Epithelial cell of esophagus (primary cell): ENCODE data around the gene PARP1.

ENCODE experiments used
- DNase-seq: peaks from one replicate; pipeline ENCODE4 v3.0.0; 2010; ENCODE audit warnings: low read depth
- H3K4me3 ChIP-seq: 2 replicates; pipeline ENCODE4 v1.5.1; 2011; ENCODE audit warnings: mild to moderate bottlenecking, low read length, control low read depth
- CTCF ChIP-seq: IDR thresholded peaks from 2 replicates; pipeline ENCODE4 v1.5.1; 2011; ENCODE audit warnings: low read depth, mild to moderate bottlenecking, low read length, control low read depth, inconsistent platforms; ENCODE audit not compliant: insufficient read depth; ENCODE audit errors: missing control alignments

Gene PARP1

GRCh38 chr1:226402739-226403165 is 5.1 kb downstream of the PARP1 start:
- no peak overlapping the region for H3K4me3 ChIP-seq
- no peak for DNase-seq
- no peak for TF ChIP-seq CTCF

- no peak for DNase-seq
- no peak overlapping the region for H3K4me3 ChIP-seq
- TF ChIP-seq CTCF: no peak
Measured at GRCh38 chr1:226401355-226402303, 6.3 kb downstream of the PARP1 start.

- TF ChIP-seq CTCF: no peak
- H3K4me3 ChIP-seq: no peak overlapping the region
- DNase-seq: no peak
Measured at GRCh38 chr1:226400519-226401354, 7.2 kb downstream of the PARP1 start.

GRCh38 chr1:226397955-226398636 is 9.8 kb downstream of the PARP1 start:
- no peak for TF ChIP-seq CTCF
- no peak for DNase-seq
- H3K4me3 ChIP-seq: no peak overlapping the region

GRCh38 chr1:226397011-226397926 is 10.6 kb downstream of the PARP1 start:
- no peak overlapping the region for H3K4me3 ChIP-seq
- TF ChIP-seq CTCF: no peak

GRCh38 chr1:226395753-226396152 is 12.1 kb downstream of the PARP1 start:
- TF ChIP-seq CTCF: no peak
- H3K4me3 ChIP-seq: no peak overlapping the region
- no peak for DNase-seq

More at GRCh38 chr1:226397011-226397926, 10.6 kb downstream of the PARP1 start:
- no peak for DNase-seq
